ENCODE measurements around the gene ADM.

DNA sequence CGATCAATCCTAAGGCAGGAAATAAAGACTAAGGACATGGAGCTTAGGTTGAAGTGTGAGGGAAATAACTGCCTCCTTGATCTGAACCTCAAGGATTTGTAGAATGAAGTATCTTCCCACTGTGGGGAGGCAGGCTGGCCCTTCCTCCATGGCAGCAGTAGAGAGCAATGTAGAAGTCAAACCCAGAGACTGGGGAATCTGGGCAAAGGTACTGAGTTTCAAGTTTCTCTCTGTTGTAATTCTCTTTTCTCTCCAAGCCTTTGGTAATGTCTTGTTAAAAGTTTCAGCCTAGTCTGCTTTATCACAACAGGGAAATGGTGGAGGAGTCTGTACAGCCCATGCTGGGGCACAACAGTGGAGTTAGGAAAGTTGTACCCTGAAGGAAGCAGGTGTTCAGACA lies 49.5 kb downstream of the ADM start:
- TF ChIP-seq, protein P1, sequence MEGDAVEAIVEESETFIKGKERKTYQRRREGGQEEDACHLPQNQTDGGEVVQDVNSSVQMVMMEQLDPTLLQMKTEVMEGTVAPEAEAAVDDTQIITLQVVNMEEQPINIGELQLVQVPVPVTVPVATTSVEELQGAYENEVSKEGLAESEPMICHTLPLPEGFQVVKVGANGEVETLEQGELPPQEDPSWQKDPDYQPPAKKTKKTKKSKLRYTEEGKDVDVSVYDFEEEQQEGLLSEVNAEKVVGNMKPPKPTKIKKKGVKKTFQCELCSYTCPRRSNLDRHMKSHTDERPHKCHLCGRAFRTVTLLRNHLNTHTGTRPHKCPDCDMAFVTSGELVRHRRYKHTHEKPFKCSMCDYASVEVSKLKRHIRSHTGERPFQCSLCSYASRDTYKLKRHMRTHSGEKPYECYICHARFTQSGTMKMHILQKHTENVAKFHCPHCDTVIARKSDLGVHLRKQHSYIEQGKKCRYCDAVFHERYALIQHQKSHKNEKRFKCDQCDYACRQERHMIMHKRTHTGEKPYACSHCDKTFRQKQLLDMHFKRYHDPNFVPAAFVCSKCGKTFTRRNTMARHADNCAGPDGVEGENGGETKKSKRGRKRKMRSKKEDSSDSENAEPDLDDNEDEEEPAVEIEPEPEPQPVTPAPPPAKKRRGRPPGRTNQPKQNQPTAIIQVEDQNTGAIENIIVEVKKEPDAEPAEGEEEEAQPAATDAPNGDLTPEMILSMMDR (IDR thresholded peaks at IDR 0.05), result no peak
- TF ChIP-seq EZH2 (IDR thresholded peaks at IDR 0.05; ENCODE audit: borderline replicate concordance, insufficient read depth, low read depth, low read length, poor library complexity, severe bottlenecking), result no peak
